Stimulated activated CD4-positive, alpha-beta T cell treated with anti-CD3 and anti-CD28 coated beads, Interleukin-1b, Interleukin-23, amount 100 ng/mL, for 24 hours (primary cell): Measurements from ENCODE around the gene BPHL.
"Not testable (repeated sequence)": the region's sequence is repeated elsewhere in the genome, so short reads cannot be mapped to it uniquely, and the experiment has no call there.

Experiments
- DNase-seq, 4 experiments: peaks; one replicate each; pipeline ENCODE4 v3.0.0-alpha.2; 2020; ENCODE audit warnings: low read depth in 4 of 4, low spot score in 1 of 4

The BPHL gene

GRCh38 chr6:3120765-3121089, 2.2 kb downstream of the BPHL start:
- DNase-seq = no peak

- DNase-seq = no peak
Measured at GRCh38 chr6:3122823-3123182, 4.3 kb downstream of the BPHL start.

- no peak for DNase-seq
Measured at GRCh38 chr6:3124667-3125066, 6.2 kb downstream of the BPHL start.

- no peak for DNase-seq
Measured at GRCh38 chr6:3125815-3126214, 7.3 kb downstream of the BPHL start.

GRCh38 chr6:3128356-3129108, 10.0 kb downstream of the BPHL start:
- DNase-seq = no peak

GRCh38 chr6:3131695-3132094, 13.2 kb downstream of the BPHL start:
- no peak for DNase-seq

- no peak for DNase-seq
Measured at GRCh38 chr6:3133515-3133914, 15.0 kb downstream of the BPHL start.

GRCh38 chr6:3135668-3136291, 17.3 kb downstream of the BPHL start:
- DNase-seq = no peak

GRCh38 chr6:3136292-3137011, 17.9 kb downstream of the BPHL start:
- no peak for DNase-seq

GRCh38 chr6:3137057-3137777, 18.7 kb downstream of the BPHL start:
- no peak for DNase-seq

GRCh38 chr6:3137873-3138272, 19.4 kb downstream of the BPHL start:
- not testable (repeated sequence) for DNase-seq

- DNase-seq = no peak
Measured at GRCh38 chr6:3138341-3138740, 19.8 kb downstream of the BPHL start.

GRCh38 chr6:3139090-3139903, 20.8 kb downstream of the BPHL start:
- no peak for DNase-seq

GRCh38 chr6:3140201-3140600, 21.7 kb downstream of the BPHL start:
- DNase-seq = no peak

- no peak for DNase-seq
Measured at GRCh38 chr6:3142536-3142935, 24.0 kb downstream of the BPHL start.

- DNase-seq = no peak
Measured at GRCh38 chr6:3143158-3143557, 24.6 kb downstream of the BPHL start.

- DNase-seq = no peak
Measured at GRCh38 chr6:3144571-3144970, 26.1 kb downstream of the BPHL start.

- no peak for DNase-seq
Measured at GRCh38 chr6:3147914-3148757, 29.6 kb downstream of the BPHL start.

- DNase-seq = no peak
Measured at GRCh38 chr6:3151691-3152090, 33.2 kb downstream of the BPHL start.

GRCh38 chr6:3152689-3153088, 34.2 kb downstream of the BPHL start:
- DNase-seq = no peak
